Naive thymus-derived CD8-positive, alpha-beta T cell (primary cell): ENCODE data around the gene ANKRD13D. TPM values are rescaled to one million over a fixed set of nuclear protein-coding genes. Genes with fewer than 3 reads are reported as not detected.
"Not testable (repeated sequence)": the region's sequence is repeated elsewhere in the genome, so short reads cannot be mapped to it uniquely, and the experiment has no call there.

Experiments
- ATAC-seq, 2 donors: fragments of 150-1000 bp; cut with Tn5 transposase in 1 of 2; sonication (Bioruptor Pico), chemical (Tn5 transposase) in 1 of 2; 1 replicate in 1 of 2; 2 replicates in 1 of 2; pipeline ENCODE4 v1.10.0; 2021; ENCODE audit warnings: mild to moderate bottlenecking in 2 of 2, moderate library complexity in 2 of 2
- POLR2A ChIA-PET: fragments of 350-600 bp; sonication (Branson Sonifier 250); formaldehyde crosslinking; loops from one replicate; lab custom pipeline; 2021; ENCODE audit warnings: antibody characterized with exemption; lab: Charles Lee
- DNase-seq, 10 donors: peaks; one replicate each; pipeline versions ENCODE4 v3.0.0 to v3.0.0-alpha.2; 2020 to 2022
- H3K27ac Mint-ChIP-seq, 10 donors: one replicate each; pipeline ENCODE4 v1.8.0; 2020 to 2022; ENCODE audit warnings: mild to moderate bottlenecking in 10 of 10, mixed read lengths in 10 of 10, moderate library complexity in 4 of 10, inconsistent platforms in 1 of 10
- H3K27me3 Mint-ChIP-seq, 5 donors: one replicate each; pipeline ENCODE4 v1.8.0; 2021 to 2022; ENCODE audit warnings: mixed read lengths in 5 of 5
- H3K36me3 Mint-ChIP-seq, 3 donors: one replicate each; pipeline ENCODE4 v1.8.0; 2020 to 2022; ENCODE audit warnings: mixed read lengths in 3 of 3, mild to moderate bottlenecking in 2 of 3, inconsistent platforms in 1 of 3
- H3K4me1 Mint-ChIP-seq, 4 donors: one replicate each; pipeline ENCODE4 v1.8.0; 2021 to 2022; ENCODE audit warnings: mixed read lengths in 4 of 4
- H3K4me3 Mint-ChIP-seq, 10 donors: one replicate each; pipeline ENCODE4 v1.8.0; 2020 to 2022; ENCODE audit warnings: mild to moderate bottlenecking in 10 of 10, mixed read lengths in 10 of 10, moderate library complexity in 6 of 10, inconsistent platforms in 1 of 10
- H3K9me3 Mint-ChIP-seq, 9 donors: one replicate each; pipeline ENCODE4 v1.8.0; 2020 to 2022; ENCODE audit warnings: mixed read lengths in 9 of 9, mild to moderate bottlenecking in 3 of 9, inconsistent platforms in 1 of 9, moderate library complexity in 1 of 9
- polyA plus RNA-seq, 3 donors: library from polyadenylated mRNA; unstranded; fragments of 300-500 nt; fragmentation: Illumina TruSeq; gene quantifications; one replicate each; pipeline ENCODE4 v1.2.3, GENCODE V29; 2021
- total RNA-seq, 8 experiments: library from RNA in 2 of 8; stranded (reverse) in 2 of 8; gene quantifications; one replicate each; pipeline ENCODE4 v1.2.3 and lab custom pipeline; 2021 to 2026

Gene ANKRD13D
- total and polyA plus RNA-seq, 5 experiments from 2014 or later: 6.0 to 206 (median 18.3) TPM

- POLR2A ChIA-PET: interaction anchor here (0.9 to 3.8 kb wide), 8 partner anchors 10 to 92 kb away, joined by 3 to 24 read pairs (median 4); partner anchors contain the start of genes ANKRD13D and GRK2
- peak in 5 of 10 donors; percentile 41 to 56 (median 52) for DNase-seq
- peaks cover 0 to 95% (median 22%) of the 10 kb centered on the region in 3 donors for H3K36me3 Mint-ChIP-seq
- H3K27me3 Mint-ChIP-seq: no peaks in the 10 kb centered on the region
- peak overlapping the region in 4 of 10 donors; percentile 0 to 41 (median 10) for H3K4me3 Mint-ChIP-seq
- peak overlapping the region; percentile 12 to 87 (median 68) for H3K27ac Mint-ChIP-seq
- ATAC-seq: peak; percentile 62 to 84
- H3K4me1 Mint-ChIP-seq: peaks cover 20 to 50% (median 30%) of the 10 kb centered on the region in 4 donors
- H3K9me3 Mint-ChIP-seq: peaks cover 0 to 2% (median 0%) of the 10 kb centered on the region in 9 donors
Measured at GRCh38 chr11:67252831-67253239, 36.3 kb upstream of the ANKRD13D start.

GRCh38 chr11:67253872-67254624 is 35.1 kb upstream of the ANKRD13D start:
- Mint-ChIP-seq H3K36me3 (peaks cover 0 to 83% (median 17%) of the 10 kb centered on the region in 3 donors), H3K27ac (peak overlapping the region in 9 of 10 donors; percentile 36 to 87 (median 70)), H3K4me1 (peaks cover 22 to 53% (median 32%) of the 10 kb centered on the region in 4 donors), H3K9me3 (peaks cover 0 to 2% (median 0%) of the 10 kb centered on the region in 9 donors), H3K4me3 (peak overlapping the region in 2 of 10 donors; percentile 36 to 54), H3K27me3 (no peaks in the 10 kb centered on the region)
- ATAC-seq (no peak), DNase-seq (no peak)
- POLR2A ChIA-PET: interaction anchor here (0.6 to 3.8 kb wide), 10 partner anchors 9 to 91 kb away, joined by 3 to 24 read pairs (median 4); partner anchors contain the start of gene GRK2

- H3K36me3 Mint-ChIP-seq: peaks cover 0 to 76% (median 9%) of the 10 kb centered on the region in 3 donors
- peaks cover 22 to 50% (median 33%) of the 10 kb centered on the region in 4 donors for H3K4me1 Mint-ChIP-seq
- DNase-seq (no peak), ATAC-seq (no peak)
- H3K27me3 Mint-ChIP-seq: no peaks in the 10 kb centered on the region
- H3K27ac Mint-ChIP-seq: peak overlapping the region in 8 of 10 donors; percentile 35 to 85 (median 66)
- peaks cover 0 to 2% (median 0%) of the 10 kb centered on the region in 9 donors for H3K9me3 Mint-ChIP-seq
- POLR2A ChIA-PET: interaction anchor here (0.6 to 3.8 kb wide), 6 partner anchors 8 to 81 kb away, joined by 3 to 24 read pairs (median 10); partner anchors contain the start of gene GRK2
- H3K4me3 Mint-ChIP-seq: peak overlapping the region in 2 of 10 donors; percentile 30 to 42
Measured at GRCh38 chr11:67254798-67255197, 34.3 kb upstream of the ANKRD13D start.

GRCh38 chr11:67255353-67255752 is 33.8 kb upstream of the ANKRD13D start:
- POLR2A ChIA-PET: interaction anchor here (0.6 to 3.8 kb wide), 3 partner anchors 12 to 81 kb away, joined by 3 to 17 read pairs (median 3); partner anchors contain the start of gene GRK2
- ATAC-seq: no peak

GRCh38 chr11:67255864-67256263 is 33.2 kb upstream of the ANKRD13D start:
- DNase-seq (no peak), ATAC-seq (no peak)
- Mint-ChIP-seq H3K36me3 (peaks cover 0 to 65% (median 8%) of the 10 kb centered on the region in 3 donors), H3K27ac (peak overlapping the region in 7 of 10 donors; percentile 19 to 89 (median 73)), H3K4me1 (peaks cover 19 to 50% (median 33%) of the 10 kb centered on the region in 4 donors), H3K9me3 (peaks cover 0 to 2% (median 0%) of the 10 kb centered on the region in 9 donors), H3K27me3 (no peaks in the 10 kb centered on the region), H3K4me3 (no peak overlapping the region)
- POLR2A ChIA-PET: interaction anchor here (1.1 to 3.8 kb wide), 2 partner anchors 12 to 15 kb away, joined by 3 to 17 read pairs; partner anchors contain the start of gene GRK2

More at GRCh38 chr11:67255353-67255752, 33.8 kb upstream of the ANKRD13D start:
- peaks cover 0 to 70% (median 8%) of the 10 kb centered on the region in 3 donors for H3K36me3 Mint-ChIP-seq
- H3K9me3 Mint-ChIP-seq: peaks cover 0 to 2% (median 0%) of the 10 kb centered on the region in 9 donors
- DNase-seq: no peak
- peak overlapping the region in 9 of 10 donors; percentile 19 to 89 (median 63) for H3K27ac Mint-ChIP-seq
- no peaks in the 10 kb centered on the region for H3K27me3 Mint-ChIP-seq
- no peak overlapping the region for H3K4me3 Mint-ChIP-seq
- H3K4me1 Mint-ChIP-seq: peaks cover 22 to 51% (median 33%) of the 10 kb centered on the region in 4 donors

GRCh38 chr11:67256477-67257135 is 32.5 kb upstream of the ANKRD13D start:
- Mint-ChIP-seq H3K4me3 (no peak overlapping the region), H3K27me3 (no peaks in the 10 kb centered on the region), H3K9me3 (peaks cover 0 to 2% (median 0%) of the 10 kb centered on the region in 9 donors), H3K4me1 (peaks cover 18 to 48% (median 35%) of the 10 kb centered on the region in 4 donors), H3K36me3 (peaks cover 0 to 58% (median 8%) of the 10 kb centered on the region in 3 donors), H3K27ac (peak overlapping the region in 7 of 10 donors; percentile 11 to 59 (median 32))
- DNase-seq (no peak), ATAC-seq (no peak)
- POLR2A ChIA-PET: interaction anchor here (1.7 to 3.8 kb wide), 2 partner anchors 11 to 16 kb away, joined by 7 to 17 read pairs; partner anchors contain the start of gene GRK2

- Mint-ChIP-seq H3K27me3 (no peaks in the 10 kb centered on the region), H3K4me1 (peaks cover 23 to 44% (median 37%) of the 10 kb centered on the region in 4 donors), H3K9me3 (no peaks in the 10 kb centered on the region), H3K4me3 (peak overlapping the region in 7 of 10 donors; percentile 4 to 56 (median 40)), H3K36me3 (peaks cover 0 to 20% (median 0%) of the 10 kb centered on the region in 3 donors), H3K27ac (peak overlapping the region in 4 of 10 donors; percentile 4 to 56 (median 38))
- no peak for DNase-seq
- POLR2A ChIA-PET: no interaction called here
- no peak for ATAC-seq
Measured at GRCh38 chr11:67260406-67260805, 28.7 kb upstream of the ANKRD13D start.

- H3K27me3 Mint-ChIP-seq, ATAC-seq, H3K9me3 Mint-ChIP-seq: not testable (repeated sequence)
- Mint-ChIP-seq H3K4me1 (peaks cover 24 to 50% (median 39%) of the 10 kb centered on the region in 4 donors), H3K4me3 (peak overlapping the region in 9 of 10 donors; percentile 50 to 81 (median 69)), H3K27ac (peak overlapping the region in 3 of 10 donors; percentile 48 to 65 (median 52)), H3K36me3 (peaks cover 0 to 14% (median 0%) of the 10 kb centered on the region in 3 donors)
- POLR2A ChIA-PET: interaction anchor here (1.3 to 35.0 kb wide), 6 partner anchors 12 to 115 kb away, joined by 3 to 2293 read pairs (median 19); partner anchors contain the start of genes ANKRD13D, POLD4 and SSH3
- peak in 1 of 10 donors; percentile 62 for DNase-seq
Measured at GRCh38 chr11:67260885-67261639, 28.0 kb upstream of the ANKRD13D start.

- POLR2A ChIA-PET: interaction anchor here (0.6 to 35.0 kb wide), 13 partner anchors 8 to 157 kb away, joined by 3 to 2293 read pairs (median 5); partner anchors contain the start of genes ANKRD13D, POLD4, RAD9A and SSH3
- H3K4me3 Mint-ChIP-seq: peak overlapping the region in 5 of 10 donors; percentile 42 to 66 (median 55)
- peak overlapping the region in 1 of 10 donors; percentile 50 for H3K27ac Mint-ChIP-seq
- peaks cover 24 to 51% (median 39%) of the 10 kb centered on the region in 4 donors for H3K4me1 Mint-ChIP-seq
- H3K36me3 Mint-ChIP-seq: peaks cover 0 to 10% (median 0%) of the 10 kb centered on the region in 3 donors
- H3K27me3 Mint-ChIP-seq: no peaks in the 10 kb centered on the region
- ATAC-seq (no peak), DNase-seq (peak in 1 of 10 donors; percentile 53)
- H3K9me3 Mint-ChIP-seq: no peaks in the 10 kb centered on the region
Measured at GRCh38 chr11:67261640-67261945, 27.5 kb upstream of the ANKRD13D start.

GRCh38 chr11:67261946-67262681 is 27.0 kb upstream of the ANKRD13D start:
- Mint-ChIP-seq H3K4me1 (peaks cover 22 to 51% (median 39%) of the 10 kb centered on the region in 4 donors), H3K9me3 (no peaks in the 10 kb centered on the region), H3K4me3 (peak overlapping the region; percentile 46 to 93 (median 67)), H3K27ac (peak overlapping the region; percentile 53 to 92 (median 77)), H3K27me3 (no peaks in the 10 kb centered on the region), H3K36me3 (peaks cover 0 to 6% (median under 1%) of the 10 kb centered on the region in 3 donors)
- POLR2A ChIA-PET: interaction anchor here (0.6 to 35.0 kb wide), 13 partner anchors 9 to 157 kb away, joined by 3 to 2293 read pairs (median 5); partner anchors contain the start of genes ANKRD13D, POLD4, RAD9A and SSH3
- no peak for ATAC-seq
- peak in 1 of 10 donors; percentile 59 for DNase-seq
